Activated CD4-positive, alpha-beta T cell treated with anti-CD3 and anti-CD28 coated beads for 1 hour (primary cell): Measurements from ENCODE around the gene RGS16.

Source experiments
- DNase-seq: peaks from one replicate; pipeline ENCODE4 v3.0.0-alpha.2; 2020

The RGS16 gene

GRCh38 chr1:182607566-182607965, 3.4 kb upstream of the RGS16 start:
- no peak for DNase-seq

GRCh38 chr1:182603646-182604174, 479 bp downstream of the RGS16 start:
- no peak for DNase-seq

- no peak for DNase-seq
Observed at GRCh38 chr1:182602935-182603645, 1.1 kb downstream of the RGS16 start.

DNA sequence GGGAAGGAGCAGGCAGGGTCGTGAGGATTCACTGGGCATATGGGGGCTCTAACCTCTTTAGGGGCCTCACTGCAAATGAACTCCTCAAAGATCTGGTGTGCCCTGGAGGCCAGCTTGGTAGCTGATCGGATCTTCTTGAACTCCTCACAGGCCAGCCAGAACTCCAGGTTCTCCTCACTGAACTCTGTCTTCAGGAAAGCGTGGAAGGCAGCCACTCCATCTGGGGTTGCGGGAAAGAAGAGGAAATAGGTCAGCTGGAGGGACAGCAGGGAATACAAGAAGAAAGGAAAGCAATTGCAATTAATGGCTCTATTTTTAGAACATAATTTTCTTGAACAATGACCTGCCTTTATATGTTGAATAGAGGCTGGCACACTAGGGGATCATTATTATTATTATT, 2.3 kb downstream of the RGS16 start:
- DNase-seq = no peak

GRCh38 chr1:182601416-182601786, 2.8 kb downstream of the RGS16 start:
- peak; percentile 43 for DNase-seq

DNA sequence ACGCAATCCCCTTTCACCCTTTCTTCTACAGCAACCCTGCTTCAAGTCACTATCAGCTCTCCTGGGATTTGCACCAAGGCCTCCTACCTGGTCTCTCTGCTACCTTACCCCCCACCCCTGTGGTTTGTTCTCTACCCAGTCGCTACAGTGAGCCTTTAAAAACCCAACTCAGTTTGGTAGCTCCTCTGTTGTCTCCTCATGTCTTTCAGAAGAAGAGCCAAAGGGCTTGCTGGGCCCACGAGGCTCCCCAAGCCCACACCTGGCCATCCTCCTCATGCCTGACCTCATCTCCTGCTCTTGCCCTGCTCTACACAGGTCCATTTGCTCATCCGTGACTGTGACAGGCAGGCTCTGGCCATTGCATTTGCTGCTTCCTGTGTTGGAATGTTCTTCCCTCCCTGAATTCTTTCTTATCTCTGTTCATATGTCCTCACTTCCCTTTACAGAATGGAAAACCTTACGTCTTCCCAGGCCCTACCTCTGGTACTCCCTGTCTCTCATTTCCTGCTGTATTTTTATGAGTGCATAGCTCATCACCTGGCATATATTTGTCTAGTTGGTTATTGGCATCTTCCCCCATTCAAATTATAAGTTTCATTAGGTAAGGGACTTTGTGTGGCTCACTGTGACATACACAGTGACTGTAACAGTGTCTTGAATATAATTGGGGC, 3.3 kb downstream of the RGS16 start:
- DNase-seq = no peak

DNA sequence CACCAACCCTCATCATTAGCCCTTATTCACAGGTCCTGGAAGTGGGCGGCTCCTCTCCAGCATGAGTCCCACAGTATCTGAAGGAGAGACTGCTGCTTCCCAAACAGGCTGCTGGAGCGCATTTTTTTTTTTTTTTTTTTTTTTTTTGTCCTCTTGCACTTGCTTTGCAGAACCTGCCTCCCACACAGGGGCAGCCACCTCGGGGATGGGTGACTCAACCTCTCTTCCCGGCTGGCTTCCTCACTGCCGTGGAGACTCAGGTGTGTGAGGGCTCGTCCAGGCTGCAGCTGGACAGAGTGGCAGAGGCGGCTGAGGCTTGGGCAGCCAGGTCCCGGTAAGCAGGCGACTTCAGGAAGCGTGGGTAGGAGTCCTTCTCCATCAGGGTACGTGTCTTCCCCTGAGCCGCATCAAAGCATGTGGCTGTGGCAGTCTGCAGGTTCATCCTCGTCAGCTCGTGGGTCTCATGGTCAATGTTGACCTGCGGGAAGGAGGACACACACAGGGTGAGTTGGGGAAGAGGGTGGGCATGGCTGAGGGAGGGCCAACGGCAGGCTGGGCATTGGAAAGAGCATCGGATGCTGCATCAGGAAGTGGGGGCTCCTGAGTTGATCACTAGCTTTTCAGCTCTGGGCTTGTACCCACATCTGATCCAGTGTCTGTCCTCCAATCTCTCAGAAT, 4.0 kb downstream of the RGS16 start:
- DNase-seq = no peak

- DNase-seq = no peak
Observed at GRCh38 chr1:182599339-182599738, 4.8 kb downstream of the RGS16 start.

DNA sequence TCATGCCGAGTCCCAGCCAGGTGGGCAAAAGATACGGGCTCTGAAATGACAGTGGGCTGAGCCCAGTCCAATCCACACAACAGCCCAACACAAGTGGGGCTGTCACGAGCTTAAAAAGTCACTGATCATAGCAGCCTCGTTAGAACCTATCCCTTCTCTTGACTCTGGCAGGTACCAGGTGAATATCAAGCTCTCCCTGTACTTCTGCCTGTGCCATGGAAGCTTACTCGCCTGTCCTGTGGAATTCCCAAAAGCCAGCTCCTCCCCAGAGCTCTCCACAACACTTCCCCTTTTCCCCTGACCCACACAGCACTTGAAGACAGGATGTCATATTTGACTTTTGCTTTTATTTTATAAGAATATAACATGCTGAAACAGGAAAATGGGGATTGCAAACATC, 5.9 kb downstream of the RGS16 start:
- no peak for DNase-seq

DNA sequence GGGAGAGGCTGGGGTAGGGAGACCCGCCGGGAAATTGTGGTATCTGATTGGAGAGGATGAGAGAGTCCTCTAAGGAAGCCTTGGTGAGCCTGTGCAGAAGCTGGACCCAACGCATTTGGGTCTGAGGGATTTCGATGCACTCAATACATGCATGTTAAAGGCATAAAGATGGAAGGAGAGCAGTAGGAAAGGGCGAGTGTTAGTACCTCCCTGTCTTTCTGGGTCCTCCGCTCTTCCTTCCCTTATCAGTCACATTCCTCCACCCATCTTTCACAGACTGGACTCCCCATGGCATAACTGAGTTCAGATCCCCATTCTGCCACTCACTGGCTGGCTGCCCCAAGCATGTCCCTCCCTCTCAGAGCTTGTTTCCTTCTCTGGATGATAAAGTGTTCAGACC, 7.3 kb downstream of the RGS16 start:
- DNase-seq = no peak

- peak; percentile 36 for DNase-seq
Observed at GRCh38 chr1:182595641-182596240, 8.4 kb downstream of the RGS16 start.

DNA sequence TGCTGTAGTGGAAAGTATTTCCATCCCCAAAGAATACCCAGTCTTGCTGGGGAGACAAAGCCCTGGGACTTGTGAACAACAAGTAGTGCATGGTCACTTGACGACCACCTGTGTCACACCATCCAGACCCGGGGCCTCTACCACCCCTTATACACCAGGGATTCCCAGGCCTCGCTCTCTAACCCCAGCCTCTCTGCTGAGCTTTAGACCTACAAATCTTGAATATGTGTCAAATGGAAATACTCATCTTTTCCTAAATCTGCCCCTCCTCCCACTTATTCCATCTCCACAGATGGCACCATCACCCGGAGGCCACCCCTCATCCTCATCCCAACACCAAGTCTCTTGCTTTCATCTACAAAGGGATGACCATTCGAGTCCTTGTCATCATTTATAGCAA, 14.3 kb downstream of the RGS16 start:
- no peak for DNase-seq

- no peak for DNase-seq
Observed at GRCh38 chr1:182589520-182589919, 14.7 kb downstream of the RGS16 start.

DNA sequence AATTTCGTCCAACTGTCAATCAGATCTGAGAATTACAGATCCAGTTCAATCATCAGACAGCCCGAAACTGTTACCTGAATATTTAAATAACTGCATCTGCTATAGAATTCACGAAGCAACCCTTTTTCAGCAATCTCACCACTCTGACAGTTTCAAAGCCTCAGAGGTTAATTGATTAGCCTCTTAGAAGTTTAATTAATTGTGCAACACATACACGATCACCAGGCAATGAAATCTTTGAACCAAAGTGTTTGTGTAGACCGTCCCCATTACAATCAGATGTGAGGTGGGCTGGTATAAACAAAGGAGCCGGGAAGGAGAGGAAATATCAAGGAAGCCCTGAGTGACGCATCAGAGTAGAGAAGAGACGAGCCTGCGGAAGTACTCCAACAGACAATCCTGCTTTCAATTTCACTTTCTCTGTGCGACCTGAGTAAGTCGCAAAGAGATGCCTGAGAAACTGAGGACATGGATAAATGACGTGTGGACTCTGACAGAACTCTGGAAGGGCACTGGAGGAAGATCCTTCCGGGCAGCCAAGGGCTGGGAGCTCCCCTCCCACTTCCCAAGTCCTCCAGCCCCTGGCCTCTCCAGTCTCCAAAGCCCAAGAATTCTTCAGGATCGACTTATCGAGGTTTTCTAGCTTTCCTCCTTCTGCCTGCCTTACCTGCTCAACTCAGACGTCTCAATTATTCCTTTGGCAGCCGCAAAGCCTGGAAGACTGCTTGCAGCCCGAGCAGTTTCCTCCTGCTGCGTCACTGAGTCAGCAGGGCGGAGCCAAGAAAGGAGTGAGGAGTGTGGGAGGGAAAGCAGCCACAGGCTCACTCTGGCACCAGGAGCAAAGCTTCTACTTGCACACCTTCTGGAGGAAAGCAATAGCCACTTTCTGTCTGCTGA, 15.4 kb downstream of the RGS16 start, which contains the start of gene RNASEL:
TSS of gene RNASEL (minus strand) at position 757 of the 897 bp plus-strand sequence. CDS start 2,450 bp downstream, outside the sequence.
- DNase-seq = peak; percentile 45

DNA sequence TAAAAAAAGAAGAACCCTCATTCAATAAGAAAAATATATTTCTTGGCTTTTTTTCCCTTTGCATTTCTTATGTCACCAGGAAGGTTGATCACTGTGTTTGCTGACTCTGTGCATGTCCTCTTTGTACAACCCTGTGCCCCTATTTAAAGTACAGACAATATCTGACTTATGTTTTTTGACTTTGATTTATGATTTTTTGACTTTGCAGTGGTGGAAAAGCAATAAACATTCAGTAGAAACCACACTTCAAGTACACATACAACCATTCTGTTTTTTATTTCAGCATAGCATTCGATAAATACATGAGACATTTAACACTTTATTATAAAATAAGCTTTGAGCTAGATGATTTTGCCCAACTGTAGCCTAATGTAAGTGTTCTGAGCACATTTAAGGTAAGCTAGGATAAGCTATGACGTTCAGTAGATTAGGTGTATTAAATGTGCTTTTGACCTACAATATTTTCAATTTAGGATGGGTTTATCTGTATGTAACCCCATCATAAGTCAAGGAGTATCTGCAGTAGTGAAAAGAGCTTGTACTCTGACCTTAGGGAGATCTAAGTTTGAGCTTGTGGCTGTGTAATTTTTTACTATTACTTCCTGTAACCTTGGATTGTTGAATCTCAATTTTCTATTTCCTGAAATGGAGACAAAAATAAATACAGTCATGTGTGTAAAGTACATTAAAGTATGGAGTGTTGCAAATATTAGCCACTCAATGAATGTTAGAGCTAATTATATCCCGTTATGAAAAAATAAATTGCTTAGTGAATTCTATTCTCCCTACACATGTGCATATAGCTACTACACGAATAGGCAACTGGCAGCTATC, 16.3 kb downstream of the RGS16 start:
- no peak for DNase-seq

GRCh38 chr1:182587093-182587492, 17.1 kb downstream of the RGS16 start:
- no peak for DNase-seq

- no peak for DNase-seq
Observed at GRCh38 chr1:182586380-182586779, 17.8 kb downstream of the RGS16 start.

DNA sequence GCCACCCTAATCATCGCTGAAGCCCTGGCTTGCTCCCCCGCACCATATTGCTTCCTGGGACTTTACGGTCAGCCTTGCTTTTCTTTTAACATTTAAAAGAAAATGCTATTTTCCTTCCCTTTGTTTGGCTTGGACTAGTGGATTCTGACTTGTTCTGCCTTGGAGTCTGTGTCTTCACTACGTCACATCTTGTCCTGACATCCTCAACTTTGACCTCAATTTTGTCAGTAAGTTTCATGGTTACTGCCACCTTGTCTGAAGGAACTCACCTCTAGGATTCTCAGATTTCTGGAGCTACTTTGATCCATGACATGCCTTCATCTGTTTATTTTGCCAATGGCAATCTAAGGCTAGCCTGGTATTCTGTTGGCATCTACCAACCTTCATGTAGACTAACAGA, 19.4 kb downstream of the RGS16 start:
- no peak for DNase-seq

GRCh38 chr1:182580736-182581135, 23.5 kb downstream of the RGS16 start:
- no peak for DNase-seq

GRCh38 chr1:182575540-182576149, 28.5 kb downstream of the RGS16 start:
- DNase-seq = no peak

DNA sequence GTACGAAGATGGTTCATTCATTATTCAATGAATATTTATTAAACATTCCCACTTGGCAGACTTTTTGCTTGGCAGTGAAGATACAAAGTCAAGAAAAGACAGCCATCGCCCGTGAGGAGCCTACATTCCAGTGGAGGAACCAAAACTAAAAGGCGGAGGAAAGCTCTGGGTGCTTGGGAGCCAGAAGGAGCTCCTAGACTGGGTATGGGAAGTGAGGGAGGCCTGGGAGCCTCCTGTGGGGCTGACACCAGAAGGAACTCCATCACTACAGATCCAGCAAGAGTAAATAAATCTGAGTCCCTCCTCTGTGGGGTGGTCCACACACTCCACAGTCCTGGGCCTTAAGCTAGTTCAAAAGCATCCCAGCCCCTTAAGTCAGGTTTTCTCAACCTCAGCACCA, 30.0 kb downstream of the RGS16 start:
- DNase-seq = no peak
